IMR-90 (cell line): ENCODE measurements around the gene ZNF768. TPM values are rescaled to one million over a fixed set of nuclear protein-coding genes. Genes with fewer than 3 reads are reported as not detected.

Experiments used
- ATAC-seq: fragments of 200-7000 bp; cut with Tn5 transposase; 2 replicates; pipeline ENCODE4 v1.9.1; 2020; ENCODE audit warnings: low read depth, mild to moderate bottlenecking, moderate library complexity
- BruUV-seq: library from RNA; stranded (reverse); fragments of 400-500 nt; replicated peaks from 2 replicates; lab custom pipeline; 2021; lab: Mats Ljungman, UMichigan
- CTCF ChIA-PET: fragments of 300-600 bp; formaldehyde crosslinking; extraction: SDS; loops from one replicate; lab custom pipeline; 2021; ENCODE audit warnings: antibody characterized with exemption; lab: Yijun Ruan, JAX
- POLR2A ChIA-PET: fragments of 300-600 bp; sonication (Branson Sonifier 250); formaldehyde crosslinking; loops from one replicate; lab custom pipeline; 2022; ENCODE audit warnings: antibody characterized with exemption; ENCODE audit not compliant: unreplicated experiment; lab: Charles Lee
- DNase-seq: peaks from one replicate; pipeline ENCODE4 v3.0.0; 2013
- H2AFZ ChIP-seq: replicated peaks from 2 replicates; pipeline ENCODE3; 2013; ENCODE audit warnings: low read length, mild to moderate bottlenecking; ENCODE audit not compliant: poor library complexity
- H2AK5ac ChIP-seq: 2 replicates; pipeline ENCODE4 v1.6.1; 2013; ENCODE audit warnings: low read depth, low read length, inconsistent platforms
- H2AK9ac ChIP-seq: replicated peaks from 2 replicates; pipeline ENCODE3; 2013; ENCODE audit warnings: mild to moderate bottlenecking, low read depth, low read length, moderate library complexity; ENCODE audit not compliant: poor library complexity
- H2BK120ac ChIP-seq: 2 replicates; pipeline ENCODE4 v1.6.1; 2013; ENCODE audit warnings: low read depth, low read length, inconsistent platforms
- H2BK15ac ChIP-seq: 3 replicates; pipeline ENCODE4 v1.6.1; 2013; ENCODE audit warnings: low read depth, low read length, inconsistent platforms
- H2BK20ac ChIP-seq: 2 replicates; pipeline ENCODE4 v1.6.1; 2013; ENCODE audit warnings: low read depth, mild to moderate bottlenecking, inconsistent platforms, low read length, moderate library complexity
- H2BK5ac ChIP-seq: 2 replicates; pipeline ENCODE4 v1.6.1; 2013; ENCODE audit warnings: mild to moderate bottlenecking, low read depth, low read length, inconsistent platforms; ENCODE audit not compliant: poor library complexity, severe bottlenecking
- H3K14ac ChIP-seq: replicated peaks from 2 replicates; pipeline ENCODE4 v1.6.1; 2013; ENCODE audit warnings: low read depth, low read length, inconsistent platforms
- H3K18ac ChIP-seq: 2 replicates; pipeline ENCODE4 v1.6.1; 2013; ENCODE audit warnings: low read depth, low read length, control low read depth
- H3K23ac ChIP-seq: 2 replicates; pipeline ENCODE4 v1.6.1; 2013; ENCODE audit warnings: low read depth, low read length, inconsistent platforms
- H3K27ac ChIP-seq: 2 replicates; pipeline ENCODE4 v1.5.1; 2013; ENCODE audit warnings: mild to moderate bottlenecking, control low read depth, low read length; ENCODE audit not compliant: insufficient read depth
- H3K27me3 ChIP-seq: 2 replicates; pipeline ENCODE4 v1.6.1; 2013; ENCODE audit warnings: low read length; ENCODE audit not compliant: control insufficient read depth, insufficient read depth
- H3K36me3 ChIP-seq: 2 replicates; pipeline ENCODE4 v1.6.1; 2013; ENCODE audit warnings: low read length, mixed read lengths; ENCODE audit not compliant: control insufficient read depth, insufficient read depth
- H3K4ac ChIP-seq: 2 replicates; pipeline ENCODE4 v1.6.1; 2013; ENCODE audit warnings: low read depth, low read length, inconsistent platforms
- H3K4me1 ChIP-seq: 2 replicates; pipeline ENCODE4 v1.6.1; 2013; ENCODE audit warnings: low read length, mixed read lengths; ENCODE audit not compliant: control insufficient read depth, insufficient read depth
- H3K4me2 ChIP-seq: 2 replicates; pipeline ENCODE4 v1.6.1; 2013; ENCODE audit warnings: low read depth, mild to moderate bottlenecking, control low read depth, low read length, moderate library complexity
- H3K4me3 ChIP-seq: 2 replicates; pipeline ENCODE4 v1.5.1; 2013; ENCODE audit warnings: low read depth, mild to moderate bottlenecking, control low read depth, low read length, moderate library complexity; ENCODE audit not compliant: insufficient read depth
- H3K56ac ChIP-seq: 2 replicates; pipeline ENCODE4 v1.6.1; 2013; ENCODE audit warnings: low read length, inconsistent platforms; ENCODE audit not compliant: insufficient read depth; ENCODE audit errors: extremely low read depth
- H3K79me1 ChIP-seq, 2 experiments: 2 replicates each; pipeline ENCODE4 v1.6.1; 2013; ENCODE audit warnings: low read length in 2 of 2, inconsistent platforms in 1 of 2, low read depth in 1 of 2
- H3K9ac ChIP-seq: 2 replicates; pipeline ENCODE4 v1.6.1; 2013; ENCODE audit warnings: low read depth, low read length, control low read depth
- H3K9me1 ChIP-seq: 2 replicates; pipeline ENCODE4 v1.6.1; 2013; ENCODE audit warnings: low read length, inconsistent platforms; ENCODE audit not compliant: insufficient read depth
- H3K9me3 ChIP-seq: 2 replicates; pipeline ENCODE4 v1.6.1; 2013; ENCODE audit warnings: low read length; ENCODE audit not compliant: control insufficient read depth, insufficient read depth
- H4K20me1 ChIP-seq: 2 replicates; pipeline ENCODE4 v1.6.1; 2013; ENCODE audit warnings: low read length, inconsistent platforms; ENCODE audit not compliant: insufficient read depth
- H4K5ac ChIP-seq: 2 replicates; pipeline ENCODE4 v1.6.1; 2013; ENCODE audit warnings: mild to moderate bottlenecking, low read depth, low read length, control low read depth
- H4K8ac ChIP-seq, 2 experiments: 2 replicates each; pipeline ENCODE4 v1.6.1; 2013; ENCODE audit warnings: low read depth in 2 of 2, low read length in 2 of 2, control low read depth in 1 of 2, inconsistent platforms in 1 of 2
- H4K91ac ChIP-seq: 2 replicates; pipeline ENCODE4 v1.6.1; 2013; ENCODE audit warnings: low read depth, low read length, inconsistent platforms; ENCODE audit not compliant: insufficient read depth
- CHD1 ChIP-seq: IDR thresholded peaks from 2 replicates; pipeline ENCODE4 v1.6.1; 2012; ENCODE audit warnings: low read depth, low read length, improper control_type of control experiment
- CTCF ChIP-seq: conservative IDR thresholded peaks from 2 replicates; pipeline ENCODE4 v1.5.1; 2012; ENCODE audit warnings: mild to moderate bottlenecking, low read depth, low read length, improper control_type of control experiment
- ELK1 ChIP-seq: fragments of 150-350 bp; IDR thresholded peaks from 2 replicates; pipeline ENCODE4 v1.6.1; 2016; ENCODE audit warnings: low read depth, mild to moderate bottlenecking, low read length, moderate library complexity, borderline replicate concordance
- RCOR1 ChIP-seq: IDR thresholded peaks from 2 replicates; pipeline ENCODE4 v1.6.1; 2012; ENCODE audit warnings: mild to moderate bottlenecking, low read length, improper control_type of control experiment; ENCODE audit not compliant: insufficient replicate concordance
- RFX5 ChIP-seq: IDR thresholded peaks from 2 replicates; pipeline ENCODE4 v1.8.0; 2012; ENCODE audit warnings: low read depth, mild to moderate bottlenecking, low read length, moderate library complexity
- USF2 ChIP-seq: fragments of 150-350 bp; IDR thresholded peaks from 2 replicates; pipeline ENCODE4 v1.6.1; 2017; ENCODE audit warnings: mild to moderate bottlenecking, antibody characterized with exemption, low read length, low read depth
- WGBS, 2 experiments: methylation state at CpG; one replicate each; pipeline versions ENCODE4 v1.1.5 to v1.1.7; 2013; ENCODE audit warnings: missing lambda C conversion rate in 2 of 2; ENCODE audit not compliant: insufficient read length in 1 of 2; ENCODE audit errors: extremely low coverage in 2 of 2; 5-methylcytosine and 5-hydroxymethylcytosine counted together
- dilution Hi-C: fragments of 300-500 bp; cut with HindIII; formaldehyde crosslinking; loops from one replicate; pipeline ENCODE4 v1.14.3; 2018; ENCODE audit warnings: low sequenced_read_pairs; ENCODE audit not compliant: unreplicated experiment
- in situ Hi-C: fragments of 300-500 bp; cut with MboI; formaldehyde crosslinking; loops from 3 replicates; pipeline ENCODE4 v1.14.3; 2019; ENCODE audit warnings: low sequenced_read_pairs, inconsistent platforms, mixed read lengths
- intact Hi-C: fragments of 100-400 bp; cut with micrococcal nuclease; formaldehyde crosslinking; loops from 2 replicates; pipeline ENCODE4 v1.10.0; 2022
- polyA plus RNA-seq, 3 experiments: library from polyadenylated mRNA; depleted of rRNA; stranded (reverse); fragments of >200 nt; gene quantifications; 2 replicates each; pipeline ENCODE4 v1.2.3, GENCODE V29; 2012; ENCODE audit warnings: low replicate concordance in 1 of 3
- total RNA-seq: library from RNA; depleted of rRNA; stranded (reverse); fragments of >200 nt; gene quantifications from 2 replicates; pipeline ENCODE4 v1.2.3, GENCODE V29; 2012

The ZNF768 gene
- total and polyA plus RNA-seq, 2 of the 4 experiments (the other 2 are of a cell fraction): 9.3 to 22.1 TPM

GRCh38 chr16:30519120-30520049 lies 7.0 kb downstream of the ZNF768 start:
- 53% methylated on average over 3 of the region's 20 CpGs; no CpG with 5 or more reads in 1 of the 2 experiments for WGBS, 2 experiments
- Histone ChIP-seq H3K27ac (no peak overlapping the region), H2BK120ac (no peak overlapping the region), H2BK5ac (no peak overlapping the region), H4K91ac (no peak overlapping the region), H3K79me1 (no peaks in the 10 kb centered on the region), H4K20me1 (no peaks in the 10 kb centered on the region; the same call in 1 of the 2 replicates), H4K8ac (no peak overlapping the region), H3K9ac (no peak overlapping the region), H3K4me2 (no peak overlapping the region), H2BK20ac (no peak overlapping the region), H2AFZ (peak overlapping the region; percentile 21), H3K18ac (no peak overlapping the region), H3K14ac (no peak overlapping the region), H3K4ac (no peak overlapping the region), H3K4me1 (no peaks in the 10 kb centered on the region), H3K36me3 (peaks cover 2% of the 10 kb centered on the region; the same call in 1 of the 2 replicates), H3K9me1 (no peaks in the 10 kb centered on the region), H3K9me3 (no peaks in the 10 kb centered on the region), H3K27me3 (peaks cover 17% of the 10 kb centered on the region; the same call in 1 of the 2 replicates), H3K56ac (no peak overlapping the region), H2AK9ac (no peak overlapping the region), H3K23ac (no peak overlapping the region), H2AK5ac (no peak overlapping the region), H4K5ac (no peak overlapping the region), H3K4me3 (no peak overlapping the region), H2BK15ac (no peak overlapping the region)
- ChIA-PET POLR2A (no interaction called here), CTCF (no interaction called here)
- no peak for TF ChIP-seq CTCF
- TF ChIP-seq RCOR1: no peak
- no peak for TF ChIP-seq USF2
- TF ChIP-seq ELK1: no peak
- no peak for TF ChIP-seq CHD1
- no peak for TF ChIP-seq RFX5
- in situ Hi-C loops: no loop called here
- ATAC-seq (no peak), DNase-seq (no peak)
- dilution Hi-C loops: no loop called here
- intact Hi-C loops: no loop called here
- no TSS peak for BruUV-seq
